Nucleus accumbens (tissue), 56 donors: ENCODE data around the gene KRTAP10-11.
"Not testable (repeated sequence)": the region's sequence is repeated elsewhere in the genome, so short reads cannot be mapped to it uniquely, and the experiment has no call there.

Experiments used
- DNase-seq, 56 donors: peaks; one replicate each; lab custom pipeline; 2025; lab: John Stamatoyannopoulos, UW

Gene KRTAP10-11

GRCh38 chr21:44646366-44647221 is at the start of gene KRTAP10-11:
KRTAP10-11 (plus strand) TSS chr21:44646414; CDS start chr21:44646459, 45 bp downstream.
- DNase-seq, result not testable (repeated sequence)

- DNase-seq, result no peak
Measured at GRCh38 chr21:44598061-44598460, 48.2 kb upstream of the KRTAP10-11 start.

GRCh38 chr21:44599264-44600029 is 46.8 kb upstream of the KRTAP10-11 start:
- no peak for DNase-seq

GRCh38 chr21:44600118-44600978 is 45.9 kb upstream of the KRTAP10-11 start, which contains the start of gene KRTAP10-7:
KRTAP10-7 (plus strand) TSS chr21:44600597; CDS start chr21:44600622, 25 bp downstream.
- DNase-seq, result not testable (repeated sequence)

GRCh38 chr21:44601091-44601490 is 45.1 kb upstream of the KRTAP10-11 start:
- not testable (repeated sequence) for DNase-seq

GRCh38 chr21:44601596-44602462 is 44.4 kb upstream of the KRTAP10-11 start:
- DNase-seq, result no peak

GRCh38 chr21:44602463-44602850 is 43.8 kb upstream of the KRTAP10-11 start:
- no peak for DNase-seq

- no peak for DNase-seq
Measured at GRCh38 chr21:44603109-44603875, 42.9 kb upstream of the KRTAP10-11 start.

- DNase-seq, result no peak
Measured at GRCh38 chr21:44603911-44604310, 42.3 kb upstream of the KRTAP10-11 start.

GRCh38 chr21:44606495-44606894 is 39.7 kb upstream of the KRTAP10-11 start:
- DNase-seq, result no peak

GRCh38 chr21:44609193-44609592 is 37.0 kb upstream of the KRTAP10-11 start:
- DNase-seq, result no peak

- DNase-seq, result not testable (repeated sequence)
Measured at GRCh38 chr21:44610157-44610843, 35.9 kb upstream of the KRTAP10-11 start.

GRCh38 chr21:44611551-44611950 is 34.7 kb upstream of the KRTAP10-11 start:
- DNase-seq, result no peak

- no peak for DNase-seq
Measured at GRCh38 chr21:44612029-44612486, 34.2 kb upstream of the KRTAP10-11 start, which contains the start of gene KRTAP10-8. KRTAP10-8 (plus strand) TSS chr21:44612079; CDS start chr21:44612101, 22 bp downstream.

GRCh38 chr21:44612669-44613229 is 33.5 kb upstream of the KRTAP10-11 start:
- no peak for DNase-seq

GRCh38 chr21:44613386-44614155 is 32.6 kb upstream of the KRTAP10-11 start:
- DNase-seq, result no peak

- no peak for DNase-seq
Measured at GRCh38 chr21:44614161-44614631, 32.0 kb upstream of the KRTAP10-11 start.
